ENCODE data around the gene PCDHGB1.

PCDHGB1 gene

DNA sequence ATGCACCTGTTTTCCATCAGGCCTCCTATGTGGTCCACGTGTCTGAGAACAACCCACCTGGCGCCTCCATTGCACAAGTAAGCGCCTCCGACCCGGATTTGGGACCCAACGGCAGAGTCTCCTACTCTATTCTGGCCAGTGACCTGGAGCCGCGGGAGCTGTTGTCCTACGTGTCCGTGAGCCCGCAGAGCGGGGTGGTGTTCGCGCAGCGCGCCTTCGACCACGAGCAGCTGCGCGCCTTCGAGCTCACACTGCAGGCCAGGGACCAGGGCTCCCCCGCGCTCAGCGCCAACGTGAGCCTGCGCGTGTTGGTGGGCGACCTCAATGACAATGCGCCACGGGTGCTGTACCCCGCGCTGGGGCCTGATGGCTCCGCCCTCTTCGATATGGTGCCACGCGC lies 1.7 kb downstream of the PCDHGB1 start:
- TF ChIP-seq CTCF (IDR thresholded peaks at IDR 0.05; ENCODE audit: low read depth, low read length, missing control alignments), result no peak
- in situ Hi-C loops (cut with HindIII; ENCODE audit: low sequenced_read_pairs), result no loop called here
- no peak for DNase-seq (ENCODE audit: low read depth)
- H3K4me3 ChIP-seq (ENCODE audit: low read depth, low read length), result no peak overlapping the region

DNA sequence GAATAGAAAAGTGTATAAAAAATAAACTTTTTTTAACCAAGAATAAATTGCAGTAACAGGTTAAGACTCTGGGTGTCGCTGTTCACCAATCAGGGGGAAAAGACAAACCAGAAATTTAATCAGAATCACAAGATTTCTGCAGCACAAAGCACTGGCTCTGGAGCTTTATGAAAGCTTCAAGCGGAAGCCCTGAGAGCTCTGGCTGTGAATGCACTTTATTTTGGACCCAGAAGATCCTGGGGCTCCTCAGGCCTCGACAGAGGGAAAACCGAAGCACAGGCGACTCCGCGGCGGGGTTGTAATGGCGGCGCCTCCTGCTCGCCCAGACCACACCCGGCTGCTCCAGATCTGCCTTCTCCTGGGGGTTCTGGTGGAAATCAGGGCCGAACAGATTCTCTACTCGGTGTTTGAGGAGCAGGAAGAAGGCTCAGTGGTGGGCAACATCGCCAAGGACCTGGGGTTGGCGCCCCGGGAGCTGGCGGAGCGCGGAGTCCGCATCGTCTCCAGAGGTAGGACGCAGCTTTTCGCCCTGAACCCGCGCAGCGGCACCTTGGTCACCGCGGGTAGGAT lies 5.1 kb downstream of the PCDHGB1 start, which contains the start of gene PCDHGA4:
PCDHGA4 (plus strand) TSS at position 122 of the 570 bp plus-strand sequence; CDS start at position 209, 87 bp downstream.
- DNase-seq (ENCODE audit: low read depth), result no peak
- peak; percentile 31 for TF ChIP-seq CTCF (IDR thresholded peaks at IDR 0.05; ENCODE audit: low read depth, low read length, missing control alignments)
- in situ Hi-C loops (cut with HindIII; ENCODE audit: low sequenced_read_pairs), result no loop called here
- peak within 1 kb of the TSS; percentile 21 for H3K4me3 ChIP-seq (ENCODE audit: low read depth, low read length)

DNA sequence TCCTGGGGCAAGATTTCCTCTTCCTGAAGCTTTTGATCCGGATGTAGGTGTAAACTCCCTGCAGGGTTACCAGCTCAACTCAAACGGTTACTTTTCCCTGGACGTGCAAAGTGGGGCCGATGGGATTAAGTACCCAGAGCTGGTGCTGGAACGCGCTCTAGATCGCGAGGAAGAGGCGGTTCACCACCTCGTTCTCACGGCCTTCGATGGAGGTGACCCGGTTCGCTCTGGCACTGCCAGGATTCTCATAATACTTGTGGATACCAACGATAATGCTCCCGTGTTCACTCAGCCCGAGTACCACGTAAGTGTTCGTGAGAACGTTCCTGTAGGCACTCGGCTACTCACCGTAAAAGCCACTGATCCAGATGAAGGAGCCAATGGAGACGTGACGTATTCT lies 5.7 kb downstream of the PCDHGB1 start:
- no peak for DNase-seq (ENCODE audit: low read depth)
- in situ Hi-C loops (cut with HindIII; ENCODE audit: low sequenced_read_pairs), result no loop called here
- TF ChIP-seq CTCF (IDR thresholded peaks at IDR 0.05; ENCODE audit: low read depth, low read length, missing control alignments), result no peak
- H3K4me3 ChIP-seq (ENCODE audit: low read depth, low read length), result no peak overlapping the region

GRCh38 chr5:141356133-141356532 lies 6.2 kb downstream of the PCDHGB1 start:
- TF ChIP-seq CTCF (IDR thresholded peaks at IDR 0.05; ENCODE audit: low read depth, low read length, missing control alignments), result no peak
- no peak for DNase-seq (ENCODE audit: low read depth)
- no peak overlapping the region for H3K4me3 ChIP-seq (ENCODE audit: low read depth, low read length)
- in situ Hi-C loops (cut with HindIII; ENCODE audit: low sequenced_read_pairs), result no loop called here

GRCh38 chr5:141356950-141357349 lies 7.1 kb downstream of the PCDHGB1 start:
- no peak for TF ChIP-seq CTCF (IDR thresholded peaks at IDR 0.05; ENCODE audit: low read depth, low read length, missing control alignments)
- no peak for DNase-seq (ENCODE audit: low read depth)
- H3K4me3 ChIP-seq (ENCODE audit: low read depth, low read length), result no peak overlapping the region
- in situ Hi-C loops (cut with HindIII; ENCODE audit: low sequenced_read_pairs), result no loop called here

- peak within 1 kb of the TSS; percentile 22 for H3K4me3 ChIP-seq (ENCODE audit: low read depth, low read length)
- TF ChIP-seq CTCF (IDR thresholded peaks at IDR 0.05; ENCODE audit: low read depth, low read length, missing control alignments), result peak; percentile 37
- no peak for DNase-seq (ENCODE audit: low read depth)
- in situ Hi-C loops (cut with HindIII; ENCODE audit: low sequenced_read_pairs), result no loop called here
Measured at GRCh38 chr5:141359790-141360426, 10.0 kb downstream of the PCDHGB1 start, which contains the start of gene PCDHGB2. Gene PCDHGB2 (plus strand): TSS chr5:141359994. CDS start chr5:141360136, 142 bp downstream.
